Mucosa of stomach (tissue), 1 donor: Measurements from ENCODE around the gene CXorf38.

Experiments used
- H3K27me3 ChIP-seq: one replicate; pipeline ENCODE4 v1.7.0; 2013; ENCODE audit warnings: mild to moderate bottlenecking, low read length; ENCODE audit not compliant: control insufficient read depth, insufficient read depth
- H3K36me3 ChIP-seq: one replicate; pipeline ENCODE4 v1.7.0; 2013; ENCODE audit warnings: low read length; ENCODE audit not compliant: control insufficient read depth, insufficient read depth
- H3K4me1 ChIP-seq: one replicate; pipeline ENCODE4 v1.7.0; 2013; ENCODE audit warnings: mild to moderate bottlenecking, low read length; ENCODE audit not compliant: control insufficient read depth, insufficient read depth
- H3K4me3 ChIP-seq: one replicate; pipeline ENCODE4 v1.7.0; 2013; ENCODE audit warnings: low read length
- H3K9ac ChIP-seq: one replicate; pipeline ENCODE4 v1.7.0; 2013; ENCODE audit warnings: mild to moderate bottlenecking, low read length, moderate library complexity
- H3K9me3 ChIP-seq: one replicate; pipeline ENCODE4 v1.7.0; 2013; ENCODE audit warnings: mild to moderate bottlenecking, low read length, moderate library complexity; ENCODE audit not compliant: control insufficient read depth
- donor health status: Pancreatic carcinoma.

CXorf38 gene

GRCh38 chrX:40647307-40648197 is at the start of gene CXorf38:
Gene CXorf38, minus strand, starts transcription at chrX:40647561. Its CDS starts 41 bp downstream, at chrX:40647520.
- peak within 1 kb of the TSS; percentile 56 for H3K4me3 ChIP-seq
- H3K36me3 ChIP-seq = no peaks in the 10 kb centered on the region
- H3K27me3 ChIP-seq = no peaks in the 10 kb centered on the region
- no peaks in the 10 kb centered on the region for H3K9me3 ChIP-seq
- peak within 1 kb of the TSS; percentile 67 for H3K9ac ChIP-seq
- peaks cover 4% of the 10 kb centered on the region for H3K4me1 ChIP-seq

GRCh38 chrX:40694802-40695201 is 47.4 kb upstream of the CXorf38 start:
- Histone ChIP-seq H3K4me3 (no peak overlapping the region), H3K9me3 (no peaks in the 10 kb centered on the region), H3K36me3 (no peaks in the 10 kb centered on the region), H3K4me1 (no peaks in the 10 kb centered on the region), H3K9ac (no peak overlapping the region), H3K27me3 (no peaks in the 10 kb centered on the region)

GRCh38 chrX:40688929-40689328 is 41.6 kb upstream of the CXorf38 start:
- Histone ChIP-seq H3K9me3 (no peaks in the 10 kb centered on the region), H3K4me1 (no peaks in the 10 kb centered on the region), H3K36me3 (peaks cover 5% of the 10 kb centered on the region), H3K4me3 (no peak overlapping the region), H3K27me3 (no peaks in the 10 kb centered on the region), H3K9ac (no peak overlapping the region)

GRCh38 chrX:40687169-40687568 is 39.8 kb upstream of the CXorf38 start:
- Histone ChIP-seq H3K36me3 (peaks cover 5% of the 10 kb centered on the region), H3K4me3 (no peak overlapping the region), H3K4me1 (no peaks in the 10 kb centered on the region), H3K27me3 (no peaks in the 10 kb centered on the region), H3K9me3 (no peaks in the 10 kb centered on the region), H3K9ac (no peak overlapping the region)

GRCh38 chrX:40685362-40685918 is 38.1 kb upstream of the CXorf38 start:
- no peaks in the 10 kb centered on the region for H3K4me1 ChIP-seq
- peaks cover 5% of the 10 kb centered on the region for H3K36me3 ChIP-seq
- H3K4me3 ChIP-seq = no peak overlapping the region
- no peaks in the 10 kb centered on the region for H3K27me3 ChIP-seq
- H3K9me3 ChIP-seq = no peaks in the 10 kb centered on the region
- no peak overlapping the region for H3K9ac ChIP-seq

- no peaks in the 10 kb centered on the region for H3K9me3 ChIP-seq
- H3K27me3 ChIP-seq = no peaks in the 10 kb centered on the region
- H3K36me3 ChIP-seq = peaks cover 5% of the 10 kb centered on the region
- no peak overlapping the region for H3K9ac ChIP-seq
- no peak overlapping the region for H3K4me3 ChIP-seq
- no peaks in the 10 kb centered on the region for H3K4me1 ChIP-seq
Observed at GRCh38 chrX:40684092-40684491, 36.7 kb upstream of the CXorf38 start.

GRCh38 chrX:40683245-40683644 is 35.9 kb upstream of the CXorf38 start:
- Histone ChIP-seq H3K4me3 (no peak overlapping the region), H3K9ac (no peak overlapping the region), H3K36me3 (peaks cover 4% of the 10 kb centered on the region), H3K9me3 (no peaks in the 10 kb centered on the region), H3K4me1 (no peaks in the 10 kb centered on the region), H3K27me3 (no peaks in the 10 kb centered on the region)

- Histone ChIP-seq H3K9ac (no peak overlapping the region), H3K4me1 (no peaks in the 10 kb centered on the region), H3K36me3 (no peaks in the 10 kb centered on the region), H3K9me3 (no peaks in the 10 kb centered on the region), H3K4me3 (no peak overlapping the region), H3K27me3 (no peaks in the 10 kb centered on the region)
Observed at GRCh38 chrX:40671126-40671525, 23.8 kb upstream of the CXorf38 start.

GRCh38 chrX:40663880-40664630 is 16.7 kb upstream of the CXorf38 start:
- H3K4me1 ChIP-seq = no peaks in the 10 kb centered on the region
- no peaks in the 10 kb centered on the region for H3K27me3 ChIP-seq
- H3K9ac ChIP-seq = no peak overlapping the region
- H3K9me3 ChIP-seq = no peaks in the 10 kb centered on the region
- H3K36me3 ChIP-seq = no peaks in the 10 kb centered on the region
- no peak overlapping the region for H3K4me3 ChIP-seq

- H3K36me3 ChIP-seq = no peaks in the 10 kb centered on the region
- H3K27me3 ChIP-seq = no peaks in the 10 kb centered on the region
- no peak overlapping the region for H3K4me3 ChIP-seq
- no peaks in the 10 kb centered on the region for H3K9me3 ChIP-seq
- H3K9ac ChIP-seq = no peak overlapping the region
- H3K4me1 ChIP-seq = no peaks in the 10 kb centered on the region
Observed at GRCh38 chrX:40663078-40663740, 15.8 kb upstream of the CXorf38 start.

- no peaks in the 10 kb centered on the region for H3K27me3 ChIP-seq
- H3K36me3 ChIP-seq = no peaks in the 10 kb centered on the region
- no peaks in the 10 kb centered on the region for H3K9me3 ChIP-seq
- no peak overlapping the region for H3K4me3 ChIP-seq
- no peaks in the 10 kb centered on the region for H3K4me1 ChIP-seq
- no peak overlapping the region for H3K9ac ChIP-seq
Observed at GRCh38 chrX:40661489-40661888, 14.1 kb upstream of the CXorf38 start.
